WTC11 (cell line): ENCODE data around the gene TCF7L2. TPM values are rescaled to one million over a fixed set of nuclear protein-coding genes. Genes with fewer than 3 reads are reported as not detected.

ENCODE experiments used
- ATAC-seq: fragments of 200-7000 bp; cut with Tn5 transposase; 2 replicates; pipeline ENCODE4 v1.10.0; 2021; ENCODE audit warnings: mild to moderate bottlenecking, moderate library complexity
- CTCF ChIA-PET: fragments of 300-600 bp; sonication (Branson Sonifier 250); formaldehyde crosslinking; loops from one replicate; lab custom pipeline; 2021; ENCODE audit warnings: antibody characterized with exemption; lab: Charles Lee
- POLR2A ChIA-PET: fragments of 350-600 bp; sonication (Branson Sonifier 250); formaldehyde crosslinking; loops from one replicate; lab custom pipeline; 2021; ENCODE audit warnings: antibody characterized with exemption; lab: Charles Lee
- DNase-seq: peaks from one replicate; pipeline ENCODE4 v3.0.0; 2021; ENCODE audit warnings: low spot score
- H3K27ac Mint-ChIP-seq: 2 replicates; pipeline ENCODE4 v1.8.0; 2021; ENCODE audit warnings: mixed read lengths
- H3K27me3 Mint-ChIP-seq: 2 replicates; pipeline ENCODE4 v1.8.0; 2021; ENCODE audit warnings: low read depth, mild to moderate bottlenecking, moderate library complexity, mixed read lengths
- H3K36me3 Mint-ChIP-seq: 2 replicates; pipeline ENCODE4 v1.8.0; 2021; ENCODE audit warnings: mixed read lengths
- H3K4me1 Mint-ChIP-seq: 2 replicates; pipeline ENCODE4 v1.8.0; 2022; ENCODE audit warnings: mixed read lengths
- H3K4me3 Mint-ChIP-seq: 2 replicates; pipeline ENCODE4 v1.8.0; 2021; ENCODE audit warnings: mild to moderate bottlenecking, moderate library complexity, mixed read lengths
- H3K9me3 Mint-ChIP-seq: 2 replicates; pipeline ENCODE4 v1.8.0; 2021; ENCODE audit warnings: mixed read lengths
- ATF1 ChIP-seq: sonication (generic); formaldehyde crosslinking; IDR thresholded peaks from 2 replicates; pipeline ENCODE4 v1.8.1; 2023; ENCODE audit warnings: mild to moderate bottlenecking, moderate library complexity, missing genetic modification reagents
- EMX1 ChIP-seq: fragments of 250-450 bp; sonication (Bioruptor Pico); IDR thresholded peaks from 2 replicates; pipeline ENCODE4 v1.8.0; 2021; ENCODE audit warnings: mild to moderate bottlenecking
- ETV6 ChIP-seq: sonication (generic); formaldehyde crosslinking; IDR thresholded peaks from 2 replicates; pipeline ENCODE4 v1.8.1; 2022; ENCODE audit warnings: mild to moderate bottlenecking, missing genetic modification reagents
- NR2C2 ChIP-seq: sonication (generic); formaldehyde crosslinking; IDR thresholded peaks from 2 replicates; pipeline ENCODE4 v1.8.0; 2022; ENCODE audit warnings: mild to moderate bottlenecking, missing genetic modification reagents
- RORB ChIP-seq: fragments of 250-450 bp; sonication (Bioruptor Pico); IDR thresholded peaks from 2 replicates; pipeline ENCODE4 v1.9.0; 2021; ENCODE audit warnings: mild to moderate bottlenecking
- SP1 ChIP-seq: sonication (generic); formaldehyde crosslinking; conservative IDR thresholded peaks from 2 replicates; pipeline ENCODE4 v1.8.1; 2022; ENCODE audit warnings: missing genetic modification reagents
- TEAD4 ChIP-seq: sonication (generic); formaldehyde crosslinking; IDR thresholded peaks from 2 replicates; pipeline ENCODE4 v1.8.0; 2022; ENCODE audit warnings: mild to moderate bottlenecking, missing genetic modification reagents
- ZNF263 ChIP-seq: sonication (generic); formaldehyde crosslinking; IDR thresholded peaks from 2 replicates; pipeline ENCODE4 v1.8.1; 2022; ENCODE audit warnings: low read depth, mild to moderate bottlenecking, moderate library complexity, missing genetic modification reagents
- total RNA-seq: library from RNA; stranded (reverse); gene quantifications from 3 replicates; pipeline ENCODE4 v1.2.3, GENCODE V29; 2021
- TF ChIP-seq, protein P1 (sequence below): sonication (generic); formaldehyde crosslinking; IDR thresholded peaks from 2 replicates; pipeline ENCODE4 v1.8.0; 2022; ENCODE audit warnings: mild to moderate bottlenecking, missing genetic modification reagents
- TF ChIP-seq, protein P2 (sequence below): sonication (generic); formaldehyde crosslinking; conservative IDR thresholded peaks from 2 replicates; pipeline ENCODE4 v1.8.1; 2023; ENCODE audit warnings: mild to moderate bottlenecking, low read depth, missing genetic modification reagents, moderate library complexity
- TF ChIP-seq, protein P3 (sequence below): sonication (generic); formaldehyde crosslinking; IDR thresholded peaks from 2 replicates; pipeline ENCODE4 v1.8.1; 2023; ENCODE audit warnings: mild to moderate bottlenecking, moderate library complexity, missing genetic modification reagents
- TF ChIP-seq, protein P4 (sequence below): sonication (generic); formaldehyde crosslinking; IDR thresholded peaks from 2 replicates; pipeline ENCODE4 v1.8.0; 2022; ENCODE audit warnings: missing genetic modification reagents
- TF ChIP-seq, protein P5 (sequence below): sonication (generic); formaldehyde crosslinking; IDR thresholded peaks from 2 replicates; pipeline ENCODE4 v1.8.0; 2022; ENCODE audit warnings: mild to moderate bottlenecking, missing genetic modification reagents

The TCF7L2 gene
- total RNA-seq, 1 experiment from 2014 or later = 44.5 TPM

DNA sequence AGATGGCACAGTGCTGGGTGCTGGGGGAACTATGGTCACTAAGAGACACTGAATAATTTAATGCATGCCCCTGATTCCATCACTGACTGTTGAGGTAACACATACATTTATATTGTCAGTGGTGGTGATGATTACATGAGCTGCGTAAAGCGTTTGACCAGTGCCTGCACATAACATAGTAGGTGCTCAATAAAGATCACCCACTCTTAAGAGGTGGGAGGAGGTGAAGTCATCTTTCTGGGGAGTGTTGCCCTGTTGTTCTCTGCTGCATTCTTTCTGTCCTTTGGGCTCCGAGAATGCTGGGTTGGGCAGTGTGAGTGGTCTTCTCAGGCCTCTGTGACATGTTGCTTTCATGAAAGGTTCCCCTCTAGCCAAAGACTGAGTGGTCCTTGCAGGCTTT is 68.0 kb downstream of the TCF7L2 start (continued):
- TF ChIP-seq NR2C2 (CRISPR knock-in tag) (no peak), ZNF263 (CRISPR knock-in tag) (no peak), SP1 (CRISPR knock-in tag) (no peak), TEAD4 (CRISPR knock-in tag) (no peak), RORB (CRISPR knock-in tag) (no peak), EMX1 (CRISPR knock-in tag) (no peak)
- TF ChIP-seq, protein P1, sequence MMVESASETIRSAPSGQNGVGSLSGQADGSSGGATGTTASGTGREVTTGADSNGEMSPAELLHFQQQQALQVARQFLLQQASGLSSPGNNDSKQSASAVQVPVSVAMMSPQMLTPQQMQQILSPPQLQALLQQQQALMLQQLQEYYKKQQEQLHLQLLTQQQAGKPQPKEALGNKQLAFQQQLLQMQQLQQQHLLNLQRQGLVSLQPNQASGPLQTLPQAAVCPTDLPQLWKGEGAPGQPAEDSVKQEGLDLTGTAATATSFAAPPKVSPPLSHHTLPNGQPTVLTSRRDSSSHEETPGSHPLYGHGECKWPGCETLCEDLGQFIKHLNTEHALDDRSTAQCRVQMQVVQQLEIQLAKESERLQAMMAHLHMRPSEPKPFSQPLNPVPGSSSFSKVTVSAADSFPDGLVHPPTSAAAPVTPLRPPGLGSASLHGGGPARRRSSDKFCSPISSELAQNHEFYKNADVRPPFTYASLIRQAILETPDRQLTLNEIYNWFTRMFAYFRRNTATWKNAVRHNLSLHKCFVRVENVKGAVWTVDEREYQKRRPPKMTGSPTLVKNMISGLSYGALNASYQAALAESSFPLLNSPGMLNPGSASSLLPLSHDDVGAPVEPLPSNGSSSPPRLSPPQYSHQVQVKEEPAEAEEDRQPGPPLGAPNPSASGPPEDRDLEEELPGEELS (CRISPR knock-in tag) = no peak
- TF ChIP-seq, protein P2, sequence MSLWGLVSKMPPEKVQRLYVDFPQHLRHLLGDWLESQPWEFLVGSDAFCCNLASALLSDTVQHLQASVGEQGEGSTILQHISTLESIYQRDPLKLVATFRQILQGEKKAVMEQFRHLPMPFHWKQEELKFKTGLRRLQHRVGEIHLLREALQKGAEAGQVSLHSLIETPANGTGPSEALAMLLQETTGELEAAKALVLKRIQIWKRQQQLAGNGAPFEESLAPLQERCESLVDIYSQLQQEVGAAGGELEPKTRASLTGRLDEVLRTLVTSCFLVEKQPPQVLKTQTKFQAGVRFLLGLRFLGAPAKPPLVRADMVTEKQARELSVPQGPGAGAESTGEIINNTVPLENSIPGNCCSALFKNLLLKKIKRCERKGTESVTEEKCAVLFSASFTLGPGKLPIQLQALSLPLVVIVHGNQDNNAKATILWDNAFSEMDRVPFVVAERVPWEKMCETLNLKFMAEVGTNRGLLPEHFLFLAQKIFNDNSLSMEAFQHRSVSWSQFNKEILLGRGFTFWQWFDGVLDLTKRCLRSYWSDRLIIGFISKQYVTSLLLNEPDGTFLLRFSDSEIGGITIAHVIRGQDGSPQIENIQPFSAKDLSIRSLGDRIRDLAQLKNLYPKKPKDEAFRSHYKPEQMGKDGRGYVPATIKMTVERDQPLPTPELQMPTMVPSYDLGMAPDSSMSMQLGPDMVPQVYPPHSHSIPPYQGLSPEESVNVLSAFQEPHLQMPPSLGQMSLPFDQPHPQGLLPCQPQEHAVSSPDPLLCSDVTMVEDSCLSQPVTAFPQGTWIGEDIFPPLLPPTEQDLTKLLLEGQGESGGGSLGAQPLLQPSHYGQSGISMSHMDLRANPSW (CRISPR knock-in tag) = no peak
- TF ChIP-seq, protein P3, sequence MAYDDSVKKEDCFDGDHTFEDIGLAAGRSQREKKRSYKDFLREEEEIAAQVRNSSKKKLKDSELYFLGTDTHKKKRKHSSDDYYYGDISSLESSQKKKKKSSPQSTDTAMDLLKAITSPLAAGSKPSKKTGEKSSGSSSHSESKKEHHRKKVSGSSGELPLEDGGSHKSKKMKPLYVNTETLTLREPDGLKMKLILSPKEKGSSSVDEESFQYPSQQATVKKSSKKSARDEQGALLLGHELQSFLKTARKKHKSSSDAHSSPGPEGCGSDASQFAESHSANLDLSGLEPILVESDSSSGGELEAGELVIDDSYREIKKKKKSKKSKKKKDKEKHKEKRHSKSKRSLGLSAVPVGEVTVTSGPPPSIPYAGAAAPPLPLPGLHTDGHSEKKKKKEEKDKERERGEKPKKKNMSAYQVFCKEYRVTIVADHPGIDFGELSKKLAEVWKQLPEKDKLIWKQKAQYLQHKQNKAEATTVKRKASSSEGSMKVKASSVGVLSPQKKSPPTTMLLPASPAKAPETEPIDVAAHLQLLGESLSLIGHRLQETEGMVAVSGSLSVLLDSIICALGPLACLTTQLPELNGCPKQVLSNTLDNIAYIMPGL (CRISPR knock-in tag) = no peak

DNA sequence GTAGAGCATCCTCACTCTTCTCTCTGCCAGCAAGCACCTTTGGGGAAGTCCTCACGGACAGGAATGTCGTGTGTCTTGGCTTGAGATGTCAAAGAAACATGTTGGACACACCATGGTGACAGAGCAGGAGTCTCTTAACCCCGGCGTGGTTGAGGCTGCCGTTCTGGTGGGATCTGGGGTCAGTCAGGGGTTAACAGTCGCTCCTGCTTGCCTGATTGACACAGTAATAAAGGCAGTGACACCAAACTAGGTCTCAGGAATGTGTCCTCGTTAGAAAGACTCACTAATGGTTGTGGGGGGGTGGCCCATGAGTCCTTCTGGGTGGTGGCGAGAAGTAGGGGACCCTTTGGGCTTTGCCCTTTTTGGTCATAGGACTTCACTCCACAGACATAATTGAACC is 69.0 kb downstream of the TCF7L2 start:
- no peaks in the 10 kb centered on the region for H3K27me3 Mint-ChIP-seq
- no peak for ATAC-seq
- H3K9me3 Mint-ChIP-seq = no peaks in the 10 kb centered on the region
- no peak overlapping the region for H3K4me3 Mint-ChIP-seq
- H3K27ac Mint-ChIP-seq = peak overlapping the region; percentile 25; the same call in 1 of the 2 replicates
- CTCF ChIA-PET = interaction anchor here (1.9 kb wide), 1 partner anchor 34 kb away, joined by 6 read pairs; no protein-coding TSS in a partner anchor
- POLR2A ChIA-PET = no interaction called here
- H3K4me1 Mint-ChIP-seq = peaks cover 71% of the 10 kb centered on the region
- no peak for DNase-seq
- TF ChIP-seq, protein P4, sequence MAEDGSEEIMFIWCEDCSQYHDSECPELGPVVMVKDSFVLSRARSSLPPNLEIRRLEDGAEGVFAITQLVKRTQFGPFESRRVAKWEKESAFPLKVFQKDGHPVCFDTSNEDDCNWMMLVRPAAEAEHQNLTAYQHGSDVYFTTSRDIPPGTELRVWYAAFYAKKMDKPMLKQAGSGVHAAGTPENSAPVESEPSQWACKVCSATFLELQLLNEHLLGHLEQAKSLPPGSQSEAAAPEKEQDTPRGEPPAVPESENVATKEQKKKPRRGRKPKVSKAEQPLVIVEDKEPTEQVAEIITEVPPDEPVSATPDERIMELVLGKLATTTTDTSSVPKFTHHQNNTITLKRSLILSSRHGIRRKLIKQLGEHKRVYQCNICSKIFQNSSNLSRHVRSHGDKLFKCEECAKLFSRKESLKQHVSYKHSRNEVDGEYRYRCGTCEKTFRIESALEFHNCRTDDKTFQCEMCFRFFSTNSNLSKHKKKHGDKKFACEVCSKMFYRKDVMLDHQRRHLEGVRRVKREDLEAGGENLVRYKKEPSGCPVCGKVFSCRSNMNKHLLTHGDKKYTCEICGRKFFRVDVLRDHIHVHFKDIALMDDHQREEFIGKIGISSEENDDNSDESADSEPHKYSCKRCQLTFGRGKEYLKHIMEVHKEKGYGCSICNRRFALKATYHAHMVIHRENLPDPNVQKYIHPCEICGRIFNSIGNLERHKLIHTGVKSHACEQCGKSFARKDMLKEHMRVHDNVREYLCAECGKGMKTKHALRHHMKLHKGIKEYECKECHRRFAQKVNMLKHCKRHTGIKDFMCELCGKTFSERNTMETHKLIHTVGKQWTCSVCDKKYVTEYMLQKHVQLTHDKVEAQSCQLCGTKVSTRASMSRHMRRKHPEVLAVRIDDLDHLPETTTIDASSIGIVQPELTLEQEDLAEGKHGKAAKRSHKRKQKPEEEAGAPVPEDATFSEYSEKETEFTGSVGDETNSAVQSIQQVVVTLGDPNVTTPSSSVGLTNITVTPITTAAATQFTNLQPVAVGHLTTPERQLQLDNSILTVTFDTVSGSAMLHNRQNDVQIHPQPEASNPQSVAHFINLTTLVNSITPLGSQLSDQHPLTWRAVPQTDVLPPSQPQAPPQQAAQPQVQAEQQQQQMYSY (CRISPR knock-in tag) = no peak
- TF ChIP-seq ETV6 (CRISPR knock-in tag) (no peak), ATF1 (CRISPR knock-in tag) (no peak)
- TF ChIP-seq, protein P5, sequence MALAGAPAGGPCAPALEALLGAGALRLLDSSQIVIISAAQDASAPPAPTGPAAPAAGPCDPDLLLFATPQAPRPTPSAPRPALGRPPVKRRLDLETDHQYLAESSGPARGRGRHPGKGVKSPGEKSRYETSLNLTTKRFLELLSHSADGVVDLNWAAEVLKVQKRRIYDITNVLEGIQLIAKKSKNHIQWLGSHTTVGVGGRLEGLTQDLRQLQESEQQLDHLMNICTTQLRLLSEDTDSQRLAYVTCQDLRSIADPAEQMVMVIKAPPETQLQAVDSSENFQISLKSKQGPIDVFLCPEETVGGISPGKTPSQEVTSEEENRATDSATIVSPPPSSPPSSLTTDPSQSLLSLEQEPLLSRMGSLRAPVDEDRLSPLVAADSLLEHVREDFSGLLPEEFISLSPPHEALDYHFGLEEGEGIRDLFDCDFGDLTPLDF (CRISPR knock-in tag) = no peak
- H3K36me3 Mint-ChIP-seq = no peaks in the 10 kb centered on the region
